ENCODE data around the gene PON2. TPM values are rescaled to one million over a fixed set of nuclear protein-coding genes. Genes with fewer than 3 reads are reported as not detected.
"Not testable (repeated sequence)": the region's sequence is repeated elsewhere in the genome, so short reads cannot be mapped to it uniquely, and the experiment has no call there.

PON2 gene
- total and polyA plus RNA-seq, 8 donors = 192 to 511 (median 294) TPM

DNA sequence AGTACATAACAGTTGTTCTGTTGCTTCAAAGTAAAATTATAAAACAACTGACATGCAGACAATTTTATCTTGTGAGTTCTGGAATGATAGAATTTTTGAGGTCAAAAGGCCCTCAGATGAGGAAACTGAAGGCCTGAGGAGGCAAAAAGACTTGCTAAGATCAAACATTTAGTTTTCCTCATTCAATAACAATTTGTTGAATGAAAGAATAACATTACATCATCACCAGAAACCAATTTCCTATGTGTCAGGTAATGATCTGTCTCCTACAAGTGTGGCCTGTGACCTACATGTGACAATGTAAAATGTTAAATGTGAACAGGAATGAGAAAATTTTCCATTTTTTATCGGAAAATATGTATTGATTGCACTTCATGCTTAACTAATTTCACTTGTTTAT lies 34.4 kb upstream of the PON2 start:
- no peaks in the 10 kb centered on the region for H3K36me3 ChIP-seq
- no peak for DNase-seq
- no peaks in the 10 kb centered on the region for H3K9me3 ChIP-seq
- no peak overlapping the region for H3K4me3 ChIP-seq
- TF ChIP-seq, protein P1, sequence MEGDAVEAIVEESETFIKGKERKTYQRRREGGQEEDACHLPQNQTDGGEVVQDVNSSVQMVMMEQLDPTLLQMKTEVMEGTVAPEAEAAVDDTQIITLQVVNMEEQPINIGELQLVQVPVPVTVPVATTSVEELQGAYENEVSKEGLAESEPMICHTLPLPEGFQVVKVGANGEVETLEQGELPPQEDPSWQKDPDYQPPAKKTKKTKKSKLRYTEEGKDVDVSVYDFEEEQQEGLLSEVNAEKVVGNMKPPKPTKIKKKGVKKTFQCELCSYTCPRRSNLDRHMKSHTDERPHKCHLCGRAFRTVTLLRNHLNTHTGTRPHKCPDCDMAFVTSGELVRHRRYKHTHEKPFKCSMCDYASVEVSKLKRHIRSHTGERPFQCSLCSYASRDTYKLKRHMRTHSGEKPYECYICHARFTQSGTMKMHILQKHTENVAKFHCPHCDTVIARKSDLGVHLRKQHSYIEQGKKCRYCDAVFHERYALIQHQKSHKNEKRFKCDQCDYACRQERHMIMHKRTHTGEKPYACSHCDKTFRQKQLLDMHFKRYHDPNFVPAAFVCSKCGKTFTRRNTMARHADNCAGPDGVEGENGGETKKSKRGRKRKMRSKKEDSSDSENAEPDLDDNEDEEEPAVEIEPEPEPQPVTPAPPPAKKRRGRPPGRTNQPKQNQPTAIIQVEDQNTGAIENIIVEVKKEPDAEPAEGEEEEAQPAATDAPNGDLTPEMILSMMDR (IDR thresholded peaks at IDR 0.05) = no peak
- H3K27me3 ChIP-seq = no peaks in the 10 kb centered on the region
- H3K4me1 ChIP-seq = peaks cover 0 to 10% of the 10 kb centered on the region in 2 donors
- ATAC-seq = no peak
- intact Hi-C loops (cut with DNase I) = no loop called here
- H3K27ac ChIP-seq = no peak overlapping the region

DNA sequence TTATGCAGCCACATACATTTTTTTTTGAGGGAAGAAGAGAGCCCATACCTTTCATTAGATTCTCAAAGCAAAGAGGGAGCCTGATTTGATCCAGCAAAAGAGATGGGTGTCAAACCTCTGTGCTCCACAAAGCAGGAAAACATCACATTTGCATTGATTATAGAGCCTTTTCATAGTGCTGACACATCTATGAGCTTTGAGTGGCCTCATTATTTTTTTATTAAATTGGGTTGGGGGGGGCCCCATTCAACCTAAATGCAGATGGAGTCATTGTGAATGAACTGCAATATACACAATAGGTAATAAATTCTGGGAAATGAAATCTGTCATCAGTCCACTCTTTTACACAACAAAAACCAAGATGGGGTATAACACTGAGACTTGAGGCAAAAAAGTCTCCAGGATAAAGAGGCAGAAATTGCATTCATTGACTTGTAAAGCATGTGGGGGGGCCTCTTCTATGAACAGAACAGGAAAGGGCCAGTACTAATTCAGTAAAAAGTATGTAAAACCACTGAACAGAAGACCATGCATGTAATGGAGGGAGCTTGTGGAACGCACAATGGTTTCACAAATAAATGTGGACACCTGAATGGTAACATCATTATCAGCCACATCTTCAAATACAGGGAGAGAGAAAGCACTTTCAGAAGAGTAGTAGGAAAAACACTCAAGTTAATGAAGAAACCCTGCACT lies 33.2 kb upstream of the PON2 start:
- TF ChIP-seq, protein P1 (IDR thresholded peaks at IDR 0.05) = no peak
- H3K27ac ChIP-seq = no peak overlapping the region
- no peak for DNase-seq
- no peak overlapping the region for H3K4me3 ChIP-seq
- no peak for ATAC-seq
- H3K27me3 ChIP-seq = no peaks in the 10 kb centered on the region
- intact Hi-C loops (cut with DNase I) = no loop called here
- no peaks in the 10 kb centered on the region for H3K9me3 ChIP-seq
- no peaks in the 10 kb centered on the region for H3K36me3 ChIP-seq
- H3K4me1 ChIP-seq = peaks cover 0 to 10% of the 10 kb centered on the region in 2 donors

DNA sequence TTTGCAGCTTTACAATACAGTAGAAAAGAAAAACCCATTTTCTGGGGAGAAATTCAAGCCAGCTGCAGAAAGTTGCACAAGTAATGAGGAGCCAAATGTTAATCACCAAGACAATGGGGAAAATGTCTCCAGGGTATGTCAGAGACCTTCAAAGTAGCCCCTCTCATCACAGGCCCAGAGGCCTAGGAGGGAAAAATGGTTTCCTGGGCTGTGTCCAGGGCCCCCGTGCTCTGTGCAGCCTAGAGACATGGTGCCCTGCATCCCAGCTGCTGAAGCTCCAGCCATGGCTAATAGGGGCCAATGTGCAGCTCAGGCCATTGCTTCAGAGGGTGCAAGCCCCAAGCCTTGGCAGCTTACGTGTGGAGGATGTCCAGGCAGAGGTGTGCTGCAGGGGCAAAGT lies 25.8 kb upstream of the PON2 start:
- H3K27ac ChIP-seq; H3K36me3 ChIP-seq; DNase-seq; H3K4me3 ChIP-seq; ATAC-seq; H3K27me3 ChIP-seq; intact Hi-C loops (cut with DNase I); H3K4me1 ChIP-seq: not testable (repeated sequence)
- peaks cover 0 to 15% of the 10 kb centered on the region in 2 donors for H3K9me3 ChIP-seq

DNA sequence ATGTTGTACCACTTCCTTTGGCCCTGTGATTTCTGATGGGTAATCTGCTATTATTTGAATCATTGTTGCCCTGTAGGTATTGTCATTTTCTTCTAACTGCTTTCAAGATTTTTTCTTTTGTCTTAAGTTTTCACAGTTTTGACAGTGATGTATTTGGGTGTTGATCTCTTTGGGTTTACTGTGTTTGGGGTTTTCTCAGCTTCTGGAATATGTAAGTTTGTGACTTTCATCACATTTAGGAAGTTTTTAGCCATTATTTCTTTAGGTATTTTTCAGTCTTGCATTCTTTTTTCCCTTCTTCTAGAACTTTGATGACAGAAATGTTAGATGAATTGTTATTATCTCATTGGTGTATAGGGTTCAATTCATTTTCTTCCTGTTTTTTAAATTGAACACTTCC lies 23.1 kb upstream of the PON2 start:
- H3K36me3 ChIP-seq = no peaks in the 10 kb centered on the region
- intact Hi-C loops (cut with DNase I) = no loop called here
- H3K4me3 ChIP-seq = no peak overlapping the region
- no peak overlapping the region for H3K27ac ChIP-seq
- no peaks in the 10 kb centered on the region for H3K27me3 ChIP-seq
- TF ChIP-seq, protein P1 (IDR thresholded peaks at IDR 0.05) = no peak
- ATAC-seq (no peak), DNase-seq (no peak)
- H3K9me3 ChIP-seq = peaks cover 0 to 15% of the 10 kb centered on the region in 2 donors
- H3K4me1 ChIP-seq = no peaks in the 10 kb centered on the region

DNA sequence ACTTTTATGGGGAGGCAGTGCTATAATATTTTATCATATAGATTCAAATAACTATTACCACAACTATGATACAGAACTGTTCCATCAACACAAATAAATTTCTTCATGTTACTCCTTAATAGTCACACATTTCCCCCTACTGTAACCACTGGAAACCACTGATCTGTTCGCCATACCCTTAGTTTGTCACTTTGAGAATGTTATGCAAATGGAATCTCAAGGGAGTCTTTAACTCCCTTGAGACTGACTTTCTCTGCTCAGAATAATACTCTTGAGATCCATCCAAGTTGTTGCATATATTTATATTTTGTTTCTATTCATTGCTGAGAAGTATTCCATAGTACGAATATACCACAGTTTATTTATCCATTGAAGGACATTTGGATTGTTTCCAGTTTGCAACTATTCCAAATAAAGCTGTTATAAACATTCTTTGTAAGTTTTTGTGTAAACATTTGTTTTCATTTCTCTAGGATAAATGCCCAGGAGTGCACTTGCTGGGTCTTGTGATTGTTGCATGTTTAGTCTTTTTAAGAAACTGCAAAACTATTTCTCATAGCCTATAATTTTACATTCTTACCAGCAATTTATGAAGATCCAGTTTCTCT lies 19.7 kb upstream of the PON2 start:
- no peak overlapping the region for H3K27ac ChIP-seq
- no peaks in the 10 kb centered on the region for H3K4me1 ChIP-seq
- no peaks in the 10 kb centered on the region for H3K36me3 ChIP-seq
- intact Hi-C loops (cut with DNase I) = no loop called here
- ATAC-seq (no peak), DNase-seq (no peak)
- TF ChIP-seq, protein P1 (IDR thresholded peaks at IDR 0.05) = no peak
- no peaks in the 10 kb centered on the region for H3K27me3 ChIP-seq
- no peak overlapping the region for H3K4me3 ChIP-seq
- H3K9me3 ChIP-seq = peaks cover 0 to 4% of the 10 kb centered on the region in 2 donors
